Motor neuron (in vitro differentiated cells): ENCODE measurements around the gene ABTB1. TPM values are rescaled to one million over a fixed set of nuclear protein-coding genes. Genes with fewer than 3 reads are reported as not detected.

ENCODE experiments used
- ATAC-seq, 8 experiments: fragments of 200-7000 bp; cut with Tn5 transposase; replicated peaks in 6 of 8; 2 replicates each; pipeline ENCODE4 v1.8.0; 2021; ENCODE audit warnings: mild to moderate bottlenecking in 8 of 8, moderate library complexity in 8 of 8
- H3K27ac ChIP-seq, 2 donors: fragments of 250-450 bp; sonication (Bioruptor Pico); 2 replicates each; pipeline ENCODE4 v1.9.0; 2021; ENCODE audit warnings: antibody characterized with exemption in 2 of 2, mild to moderate bottlenecking in 2 of 2, moderate library complexity in 1 of 2
- H3K4me1 ChIP-seq, 2 donors: fragments of 250-450 bp; sonication (Bioruptor Pico); replicated peaks in 1 of 2; 2 replicates each; pipeline ENCODE4 v1.6.1; 2021; ENCODE audit warnings: antibody characterized with exemption in 2 of 2, mild to moderate bottlenecking in 2 of 2, moderate library complexity in 1 of 2
- H3K4me3 ChIP-seq, 5 donors: fragments of 250-450 bp; sonication (Bioruptor Pico); 2 replicates each; pipeline ENCODE4 v1.9.0; 2021; ENCODE audit warnings: antibody characterized with exemption in 5 of 5, mild to moderate bottlenecking in 5 of 5, moderate library complexity in 4 of 5
- WGBS, 10 experiments: fragments of 450-650 bp; shearing (Covaris generic); methylation state at CpG; one replicate each; pipeline ENCODE4 v1.0.0; 2022; 5-methylcytosine and 5-hydroxymethylcytosine counted together
- in situ Hi-C, 9 experiments: fragments of 400-800 bp; cut with MboI; loops; one replicate each; pipeline ENCODE4 v1.15.0; 2021; ENCODE audit warnings: low sequenced_read_pairs in 9 of 9, low pct_unique_long_range_greater_than_20kb in 2 of 9; ENCODE audit not compliant: unreplicated experiment in 9 of 9
- total RNA-seq, 8 experiments: library from RNA; unstranded; fragments of 300-600 nt; gene quantifications; 2 replicates each; pipeline versions ENCODE4 v1.2.3 to v1.2.4, GENCODE V29; 2022

The ABTB1 gene
- total RNA-seq, 8 experiments from 2014 or later: 0.60 to 61.4 (median 3.0) TPM

- 68 to 100% (median 90%) methylated on average over 1 to 2 of the region's 5 CpGs; no CpG with 5 or more reads in 3 of the 10 experiments for WGBS, 10 experiments
- in situ Hi-C loops: no loop called here
- Histone ChIP-seq H3K27ac (no peak overlapping the region), H3K4me3 (no peak overlapping the region), H3K4me1 (no peaks in the 10 kb centered on the region)
- peak in 3 of 8 experiments; percentile 36 to 85 (median 85) for ATAC-seq
These were observed 33.3 kb upstream of the ABTB1 start for GRCh38 chr3:127639173-127640041.

GRCh38 chr3:127640042-127640355 lies 32.8 kb upstream of the ABTB1 start:
- Histone ChIP-seq H3K4me3 (no peak overlapping the region), H3K4me1 (no peaks in the 10 kb centered on the region), H3K27ac (no peak overlapping the region)
- 93 to 100% (median 94%) methylated on average over 1 to 2 of the region's 3 CpGs; no CpG with 5 or more reads in 7 of the 10 experiments for WGBS, 10 experiments
- in situ Hi-C loops: no loop called here
- ATAC-seq: no peak

- Histone ChIP-seq H3K27ac (no peak overlapping the region), H3K4me1 (no peaks in the 10 kb centered on the region), H3K4me3 (no peak overlapping the region)
- ATAC-seq: no peak
- WGBS, 10 experiments: 31 to 93% (median 86%) methylated on average over 1 to 4 of the region's 5 CpGs; no CpG with 5 or more reads in 3 of the 10 experiments
- in situ Hi-C loops: no loop called here
These were observed 27.9 kb upstream of the ABTB1 start for GRCh38 chr3:127644641-127645370.

GRCh38 chr3:127645371-127646015 lies 27.3 kb upstream of the ABTB1 start:
- H3K4me3 ChIP-seq: no peak overlapping the region
- no peaks in the 10 kb centered on the region for H3K4me1 ChIP-seq
- no peak for ATAC-seq
- H3K27ac ChIP-seq: no peak overlapping the region
- in situ Hi-C loops: no loop called here
- 33 to 100% (median 90%) methylated on average over 1 to 4 of the region's 8 CpGs; no CpG with 5 or more reads in 3 of the 10 experiments for WGBS, 10 experiments

- H3K4me1 ChIP-seq: no peaks in the 10 kb centered on the region
- H3K27ac ChIP-seq: no peak overlapping the region
- in situ Hi-C loops: no loop called here
- ATAC-seq: no peak
- H3K4me3 ChIP-seq: no peak overlapping the region
- WGBS, 10 experiments: 37 to 100% (median 89%) methylated on average over 1 to 4 of the region's 10 CpGs; no CpG with 5 or more reads in 4 of the 10 experiments
These were observed 26.2 kb upstream of the ABTB1 start for GRCh38 chr3:127646501-127647046.

GRCh38 chr3:127647166-127647844 lies 25.4 kb upstream of the ABTB1 start:
- 44 to 100% (median 64%) methylated on average over 1 to 9 of the region's 13 CpGs for WGBS, 10 experiments
- in situ Hi-C loops: no loop called here
- Histone ChIP-seq H3K27ac (no peak overlapping the region), H3K4me1 (no peaks in the 10 kb centered on the region), H3K4me3 (no peak overlapping the region)
- peak in 2 of 8 experiments; percentile 29 to 40 for ATAC-seq

GRCh38 chr3:127647845-127648204 lies 24.9 kb upstream of the ABTB1 start:
- in situ Hi-C loops: no loop called here
- H3K27ac ChIP-seq: no peak overlapping the region
- peak in 3 of 8 experiments; percentile 49 to 77 (median 76) for ATAC-seq

GRCh38 chr3:127650236-127650635 lies 22.5 kb upstream of the ABTB1 start:
- in situ Hi-C loops: loop anchor here in 1 of 9 experiments (25.0 kb wide), 1 partner anchor 337 kb away; no protein-coding TSS in a partner anchor
- H3K4me1 ChIP-seq: no peaks in the 10 kb centered on the region
- 73 to 100% (median 86%) methylated on average over 1 to 4 of the region's 4 CpGs; no CpG with 5 or more reads in 2 of the 10 experiments for WGBS, 10 experiments
- no peak for ATAC-seq
- no peak overlapping the region for H3K4me3 ChIP-seq
- H3K27ac ChIP-seq: no peak overlapping the region

More at GRCh38 chr3:127647845-127648204, 24.9 kb upstream of the ABTB1 start:
- H3K4me3 ChIP-seq: no peak overlapping the region
- no peaks in the 10 kb centered on the region for H3K4me1 ChIP-seq

- in situ Hi-C loops: loop anchor here in 1 of 9 experiments (25.0 kb wide), 1 partner anchor 336 kb away; no protein-coding TSS in a partner anchor
- 0 to 94% (median 83%) methylated on average over 1 to 3 of the region's 8 CpGs; no CpG with 5 or more reads in 5 of the 10 experiments for WGBS, 10 experiments
- Histone ChIP-seq H3K27ac (no peak overlapping the region), H3K4me3 (no peak overlapping the region), H3K4me1 (no peaks in the 10 kb centered on the region)
- peak in 2 of 8 experiments; percentile 8 to 24 for ATAC-seq
These were observed 21.1 kb upstream of the ABTB1 start for GRCh38 chr3:127651516-127652172.

GRCh38 chr3:127652246-127652995 lies 20.3 kb upstream of the ABTB1 start:
- 57 to 90% (median 79%) methylated on average over 1 to 6 of the region's 13 CpGs; no CpG with 5 or more reads in 7 of the 10 experiments for WGBS, 10 experiments
- in situ Hi-C loops: loop anchor here in 1 of 9 experiments (25.0 kb wide), 1 partner anchor 335 kb away; no protein-coding TSS in a partner anchor
- H3K27ac ChIP-seq: no peak overlapping the region
- peak; percentile 54 to 87 (median 81) for ATAC-seq
- no peak overlapping the region for H3K4me3 ChIP-seq
- H3K4me1 ChIP-seq: no peaks in the 10 kb centered on the region

- WGBS, 10 experiments: 16 to 100% (median 87%) methylated on average over 1 to 3 of the region's 4 CpGs; no CpG with 5 or more reads in 1 of the 10 experiments
- H3K4me1 ChIP-seq: no peaks in the 10 kb centered on the region
- no peak overlapping the region for H3K4me3 ChIP-seq
- H3K27ac ChIP-seq: no peak overlapping the region
- no peak for ATAC-seq
- in situ Hi-C loops: loop anchor here in 1 of 9 experiments (25.0 kb wide), 1 partner anchor 333 kb away; no protein-coding TSS in a partner anchor
These were observed 18.4 kb upstream of the ABTB1 start for GRCh38 chr3:127654374-127654773.
